ENCODE results near the gene DNAJC5. TPM values are rescaled to one million over a fixed set of nuclear protein-coding genes. Genes with fewer than 3 reads are reported as not detected.

Gene DNAJC5
- total RNA-seq (2022; extraction: Qiagen RNA extraction; ENCODE audit: low read depth): 23.4 to 32.0 TPM (median 28.7 TPM) in 5 replicates

GRCh38 chr20:63894358-63895201 is at the start of gene DNAJC5:
DNAJC5 (plus strand) TSS chr20:63895126; CDS start chr20:63928346, 33,220 bp downstream.

GRCh38 chr20:63861365-63861934 is 33.5 kb upstream of the DNAJC5 start, which contains the start of gene ABHD16B:
ABHD16B (plus strand) TSS chr20:63861498; CDS start chr20:63861541, 43 bp downstream.

GRCh38 chr20:63864978-63865640 is 29.8 kb upstream of the DNAJC5 start, which contains the start of gene TPD52L2:
TPD52L2 (plus strand) TSS chr20:63865270; CDS start chr20:63865366, 96 bp downstream.

GRCh38 chr20:63955827-63956663 is 61.1 kb downstream of the DNAJC5 start, which contains the start of gene UCKL1:
UCKL1 (minus strand) TSS chr20:63956416; CDS start chr20:63956372, 44 bp downstream.

GRCh38 chr20:63969838-63970713 is 75.2 kb downstream of the DNAJC5 start, which contains the start of gene ZNF512B:
ZNF512B (minus strand) TSS chr20:63969930; CDS start chr20:63967950, 1,980 bp downstream.

GRCh38 chr20:63979557-63980316 is 84.8 kb downstream of the DNAJC5 start, which contains the start of gene SAMD10:
SAMD10 (minus strand) TSS chr20:63979642; CDS start chr20:63979467, 175 bp downstream.

GRCh38 chr20:63980806-63981728 is 86.1 kb downstream of the DNAJC5 start, which contains the start of gene PRPF6:
PRPF6 (plus strand) TSS chr20:63981132; CDS start chr20:63981246, 114 bp downstream.

Other genes starting within 250 kb of the DNAJC5 start
- gene STMN3, start 241.7 kb upstream of the DNAJC5 start, total RNA-seq (2022; extraction: Qiagen RNA extraction; ENCODE audit: low read depth): 6.7 to 10.3 TPM (median 9.8 TPM) in 5 replicates
- gene RTEL1, start 236.8 kb upstream of the DNAJC5 start, total RNA-seq (2022; extraction: Qiagen RNA extraction; ENCODE audit: low read depth): 3.7 to 7.4 TPM (median 5.8 TPM) in 5 replicates
- gene TNFRSF6B, start 198.5 kb upstream of the DNAJC5 start, total RNA-seq (2022; extraction: Qiagen RNA extraction; ENCODE audit: low read depth): 0.46 to 1.2 TPM (median 0.60 TPM) in 5 replicates
- 26.6 to 39.0 TPM (median 32.9 TPM) in 5 replicates for gene ARFRP1, start 187.2 kb upstream of the DNAJC5 start, total RNA-seq (2022; extraction: Qiagen RNA extraction; ENCODE audit: low read depth)
- 18.7 to 27.3 TPM (median 26.3 TPM) in 5 replicates for gene ZGPAT, start 187.1 kb upstream of the DNAJC5 start, total RNA-seq (2022; extraction: Qiagen RNA extraction; ENCODE audit: low read depth)
- 3.3 to 10.2 TPM (median 8.5 TPM) in 5 replicates for gene LIME1, start 158.5 kb upstream of the DNAJC5 start, total RNA-seq (2022; extraction: Qiagen RNA extraction; ENCODE audit: low read depth)
- 57.0 to 107 TPM (median 91.7 TPM) in 5 replicates for gene SLC2A4RG, start 155.3 kb upstream of the DNAJC5 start, total RNA-seq (2022; extraction: Qiagen RNA extraction; ENCODE audit: low read depth)
- 0.46 to 0.96 TPM (median 0.71 TPM) in 5 replicates for gene ZBTB46, start 63.9 kb upstream of the DNAJC5 start, total RNA-seq (2022; extraction: Qiagen RNA extraction; ENCODE audit: low read depth)
- gene ABHD16B, start 33.6 kb upstream of the DNAJC5 start, total RNA-seq (2022; extraction: Qiagen RNA extraction; ENCODE audit: low read depth): not detected in 5 replicates
- 119 to 131 TPM (median 126 TPM) in 5 replicates for gene TPD52L2, start 29.9 kb upstream of the DNAJC5 start, total RNA-seq (2022; extraction: Qiagen RNA extraction; ENCODE audit: low read depth)
- gene UCKL1, start 61.3 kb downstream of the DNAJC5 start, total RNA-seq (2022; extraction: Qiagen RNA extraction; ENCODE audit: low read depth): 20.4 to 34.1 TPM (median 29.5 TPM) in 5 replicates
- 8.0 to 13.0 TPM (median 11.1 TPM) in 5 replicates for gene ZNF512B, start 74.8 kb downstream of the DNAJC5 start, total RNA-seq (2022; extraction: Qiagen RNA extraction; ENCODE audit: low read depth)
- gene SAMD10, start 84.5 kb downstream of the DNAJC5 start, total RNA-seq (2022; extraction: Qiagen RNA extraction; ENCODE audit: low read depth): not detected in 5 replicates
- gene PRPF6, start 86.0 kb downstream of the DNAJC5 start, total RNA-seq (2022; extraction: Qiagen RNA extraction; ENCODE audit: low read depth): 50.6 to 57.0 TPM (median 53.9 TPM) in 5 replicates
- gene C20orf204, start 141.1 kb downstream of the DNAJC5 start, total RNA-seq (2022; extraction: Qiagen RNA extraction; ENCODE audit: low read depth): 0.30 to 0.54 TPM (median 0.35 TPM) in 5 replicates
- gene SOX18, start 154.5 kb downstream of the DNAJC5 start, total RNA-seq (2022; extraction: Qiagen RNA extraction; ENCODE audit: low read depth): 1.3 to 2.8 TPM (median 2.5 TPM) in 5 replicates
- 30.8 to 54.6 TPM (median 47.8 TPM) in 5 replicates for gene TCEA2, start 168.1 kb downstream of the DNAJC5 start, total RNA-seq (2022; extraction: Qiagen RNA extraction; ENCODE audit: low read depth)
- 14.9 to 26.7 TPM (median 22.7 TPM) in 5 replicates for gene RGS19, start 184.4 kb downstream of the DNAJC5 start, total RNA-seq (2022; extraction: Qiagen RNA extraction; ENCODE audit: low read depth)
- 0.43 to 0.89 TPM (median 0.61 TPM) in 5 replicates for gene OPRL1, start 185.0 kb downstream of the DNAJC5 start, total RNA-seq (2022; extraction: Qiagen RNA extraction; ENCODE audit: low read depth)
- gene LKAAEAR1, start 189.3 kb downstream of the DNAJC5 start, total RNA-seq (2022; extraction: Qiagen RNA extraction; ENCODE audit: low read depth): 0.79 to 2.0 TPM (median 1.7 TPM) in 5 replicates
- not detected in 5 replicates for gene NPBWR2, start 212.4 kb downstream of the DNAJC5 start, total RNA-seq (2022; extraction: Qiagen RNA extraction; ENCODE audit: low read depth)

All from A549 treated with RU486 at 1 μM for 4 hours (cell line).